Ascending aorta (tissue), 2 donors: ENCODE data around the gene TAOK1. TPM values are rescaled to one million over a fixed set of nuclear protein-coding genes. Genes with fewer than 3 reads are reported as not detected.

Experiments
- DNase-seq, 2 donors: peaks; one replicate each; pipeline ENCODE4 v3.0.0-alpha.2; 2019; ENCODE audit warnings: low spot score in 2 of 2
- H3K27ac ChIP-seq, 2 donors: fragments of 200-600 bp; sonication (generic); one replicate each; pipeline ENCODE4 v1.5.1; 2016 to 2017; ENCODE audit warnings: mild to moderate bottlenecking in 1 of 2
- H3K27me3 ChIP-seq: fragments of 200-600 bp; sonication (generic); one replicate; pipeline ENCODE4 v1.5.1; 2017
- H3K36me3 ChIP-seq, 2 donors: fragments of 200-600 bp; sonication (generic); one replicate each; pipeline ENCODE4 v1.5.1; 2016
- H3K4me1 ChIP-seq, 2 donors: fragments of 200-600 bp; sonication (generic); one replicate each; pipeline ENCODE4 v1.5.1; 2016 to 2017; ENCODE audit warnings: mild to moderate bottlenecking in 1 of 2
- H3K4me3 ChIP-seq, 2 donors: fragments of 200-600 bp; sonication (generic); one replicate each; pipeline ENCODE4 v1.5.1; 2016 to 2017; ENCODE audit warnings: mild to moderate bottlenecking in 1 of 2
- H3K9me3 ChIP-seq, 2 donors: fragments of 200-600 bp; sonication (generic); one replicate each; pipeline ENCODE4 v1.5.1; 2016
- intact Hi-C: fragments of 100-400 bp; cut with DNase I; formaldehyde crosslinking; loops from one replicate; pipeline ENCODE4 v1.15.1; 2023
- total RNA-seq: library from RNA; depleted of rRNA; stranded (reverse); fragments of >200 nt; gene quantifications from one replicate; pipeline ENCODE4 v1.1.0, GENCODE V29; 2016
- TF ChIP-seq, protein P1 (sequence below), 3 experiments: fragments of 200-600 bp in 2 of 3; fragments of 450-650 bp in 1 of 3; sonication (generic) in 2 of 3; IDR thresholded peaks; one replicate each; pipeline ENCODE4 v1.5.1; 2016 to 2019; ENCODE audit warnings: antibody characterized with exemption in 3 of 3, mild to moderate bottlenecking in 1 of 3, moderate library complexity in 1 of 3

The TAOK1 gene
- total RNA-seq, 1 donor from 2014 or later = 20.8 TPM

DNA sequence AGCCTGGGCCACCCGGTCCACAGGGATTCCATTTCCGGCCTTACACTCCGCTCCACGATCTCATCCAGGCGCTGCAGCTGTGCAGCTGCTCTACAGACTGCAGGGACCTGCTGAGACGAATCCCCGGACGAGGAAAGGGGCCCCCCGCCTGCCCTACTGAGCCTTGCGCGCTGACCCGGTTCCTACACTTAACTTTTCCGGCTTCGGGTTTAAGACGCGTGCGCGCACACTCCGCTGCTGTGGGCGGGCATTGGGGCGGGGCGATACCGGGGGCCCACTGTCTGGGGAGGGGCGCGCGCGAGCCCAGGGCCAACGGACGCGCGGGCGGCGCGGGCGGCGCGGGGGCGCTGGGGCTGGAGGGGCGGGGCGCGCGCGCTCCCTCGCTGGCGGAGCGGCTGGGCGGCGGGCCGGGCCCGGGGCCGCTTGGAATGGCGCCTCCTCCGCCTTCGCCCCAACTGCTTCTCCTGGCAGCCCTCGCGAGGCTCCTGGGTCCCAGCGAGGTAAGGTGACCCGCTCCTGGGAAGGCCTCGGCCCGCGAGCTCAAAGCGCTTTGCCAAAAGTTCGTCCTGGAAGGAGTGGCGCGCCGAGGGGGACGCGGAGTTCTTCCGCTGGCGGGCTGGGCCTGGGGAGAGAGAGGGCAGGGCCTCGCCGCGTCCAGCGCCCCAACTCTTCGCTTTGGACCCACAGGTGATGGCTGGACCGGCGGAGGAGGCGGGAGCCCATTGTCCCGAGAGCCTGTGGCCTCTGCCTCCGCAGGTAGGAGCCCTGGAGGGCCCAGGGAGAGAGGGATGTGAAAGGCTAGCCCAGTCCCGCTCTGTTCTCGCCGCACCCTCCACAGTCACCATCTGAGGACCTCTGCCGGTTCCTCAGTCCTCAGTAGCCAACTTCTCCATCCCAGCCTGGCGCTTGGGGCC, 178.4 kb downstream of the TAOK1 start, which contains the start of gene TP53I13:
TP53I13 (plus strand) TSS at position 371 of the 914 bp plus-strand sequence; CDS start at position 429, 58 bp downstream.
- Histone ChIP-seq H3K4me1 (peaks cover 13 to 27% of the 10 kb centered on the region in 2 donors), H3K9me3 (no peaks in the 10 kb centered on the region), H3K4me3 (peak within 1 kb of the TSS; percentile 83 to 95), H3K27me3 (no peaks in the 10 kb centered on the region), H3K27ac (peak within 1 kb of the TSS; percentile 86 to 91), H3K36me3 (no peaks in the 10 kb centered on the region)
- peak in 1 of 2 donors; percentile 91 for DNase-seq
- TF ChIP-seq, protein P1, sequence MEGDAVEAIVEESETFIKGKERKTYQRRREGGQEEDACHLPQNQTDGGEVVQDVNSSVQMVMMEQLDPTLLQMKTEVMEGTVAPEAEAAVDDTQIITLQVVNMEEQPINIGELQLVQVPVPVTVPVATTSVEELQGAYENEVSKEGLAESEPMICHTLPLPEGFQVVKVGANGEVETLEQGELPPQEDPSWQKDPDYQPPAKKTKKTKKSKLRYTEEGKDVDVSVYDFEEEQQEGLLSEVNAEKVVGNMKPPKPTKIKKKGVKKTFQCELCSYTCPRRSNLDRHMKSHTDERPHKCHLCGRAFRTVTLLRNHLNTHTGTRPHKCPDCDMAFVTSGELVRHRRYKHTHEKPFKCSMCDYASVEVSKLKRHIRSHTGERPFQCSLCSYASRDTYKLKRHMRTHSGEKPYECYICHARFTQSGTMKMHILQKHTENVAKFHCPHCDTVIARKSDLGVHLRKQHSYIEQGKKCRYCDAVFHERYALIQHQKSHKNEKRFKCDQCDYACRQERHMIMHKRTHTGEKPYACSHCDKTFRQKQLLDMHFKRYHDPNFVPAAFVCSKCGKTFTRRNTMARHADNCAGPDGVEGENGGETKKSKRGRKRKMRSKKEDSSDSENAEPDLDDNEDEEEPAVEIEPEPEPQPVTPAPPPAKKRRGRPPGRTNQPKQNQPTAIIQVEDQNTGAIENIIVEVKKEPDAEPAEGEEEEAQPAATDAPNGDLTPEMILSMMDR (IDR thresholded peaks at IDR 0.05) = no peak
- intact Hi-C loops = loop anchor here (2.0 kb wide), 1 partner anchor 20 kb away; the partner anchor contains the start of gene GIT1

DNA sequence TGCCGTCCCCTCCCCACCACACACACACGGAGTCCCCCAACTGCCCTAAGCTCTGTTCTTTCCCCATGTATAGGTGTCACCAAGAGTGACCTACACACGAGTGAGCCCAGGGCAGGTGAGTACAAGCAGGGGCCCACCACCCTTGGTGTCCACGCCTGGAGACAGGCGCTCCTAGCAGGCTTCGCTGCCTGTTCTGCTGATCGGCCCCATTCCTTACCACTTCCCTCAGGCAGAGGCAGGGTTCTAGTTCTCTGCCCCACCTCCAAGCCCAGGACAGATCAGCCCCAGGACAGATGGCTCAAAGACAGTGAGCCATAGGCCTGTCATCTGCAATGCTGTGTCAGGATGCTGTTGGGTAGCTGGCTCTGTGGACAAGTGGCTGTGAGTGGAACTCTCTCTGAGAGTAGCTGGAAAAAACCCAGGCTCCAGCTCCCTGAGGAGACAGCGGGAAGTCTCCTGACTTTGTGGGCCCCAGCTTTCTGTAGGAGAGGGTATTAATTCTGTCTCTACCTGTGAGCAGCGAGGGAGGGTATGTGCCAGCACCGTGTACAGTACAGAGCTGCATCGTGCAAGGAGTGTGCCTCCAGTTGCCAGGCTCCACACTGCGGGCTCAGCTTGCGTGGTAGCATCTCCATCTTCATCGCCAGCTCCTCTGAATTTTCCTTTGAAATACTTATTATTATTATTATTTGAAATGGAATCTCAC, 179.2 kb downstream of the TAOK1 start:
- Histone ChIP-seq H3K36me3 (peaks cover 5 to 6% of the 10 kb centered on the region in 2 donors), H3K9me3 (no peaks in the 10 kb centered on the region), H3K4me3 (peak overlapping the region; percentile 83 to 95), H3K27ac (peak overlapping the region; percentile 86 to 91), H3K27me3 (no peaks in the 10 kb centered on the region), H3K4me1 (peaks cover 13 to 27% of the 10 kb centered on the region in 2 donors)
- intact Hi-C loops = loop anchor here (2.0 kb wide), 1 partner anchor 19 kb away; the partner anchor contains the start of gene GIT1
- DNase-seq = peak in 1 of 2 donors; percentile 60
- TF ChIP-seq, protein P1 (IDR thresholded peaks at IDR 0.05) = no peak

DNA sequence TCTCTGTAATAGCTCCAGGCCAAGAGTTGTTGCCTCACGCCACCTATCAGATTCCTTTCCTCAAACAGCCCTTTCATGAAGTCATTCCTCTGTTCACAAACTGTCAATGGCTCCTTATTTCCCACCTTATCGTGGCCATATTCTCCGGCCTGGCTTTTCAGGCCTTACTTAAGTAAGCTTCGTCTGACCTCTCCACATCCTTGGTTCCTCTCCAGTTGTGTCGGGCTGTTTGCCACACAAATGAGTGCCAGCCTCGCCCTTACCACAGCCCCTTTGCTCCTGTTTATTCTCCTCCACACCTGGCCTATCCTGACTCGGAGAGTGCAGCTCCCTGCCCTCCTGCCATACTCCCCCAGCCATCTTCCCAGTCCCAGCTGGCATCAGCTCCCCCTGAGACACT, 180.4 kb downstream of the TAOK1 start:
- Histone ChIP-seq H3K9me3 (no peaks in the 10 kb centered on the region), H3K36me3 (peaks cover 14 to 17% of the 10 kb centered on the region in 2 donors), H3K27ac (no peak overlapping the region), H3K4me1 (peaks cover 13 to 27% of the 10 kb centered on the region in 2 donors), H3K27me3 (no peaks in the 10 kb centered on the region), H3K4me3 (no peak overlapping the region)
- TF ChIP-seq, protein P1 (IDR thresholded peaks at IDR 0.05) = no peak
- intact Hi-C loops = no loop called here
- DNase-seq = no peak

DNA sequence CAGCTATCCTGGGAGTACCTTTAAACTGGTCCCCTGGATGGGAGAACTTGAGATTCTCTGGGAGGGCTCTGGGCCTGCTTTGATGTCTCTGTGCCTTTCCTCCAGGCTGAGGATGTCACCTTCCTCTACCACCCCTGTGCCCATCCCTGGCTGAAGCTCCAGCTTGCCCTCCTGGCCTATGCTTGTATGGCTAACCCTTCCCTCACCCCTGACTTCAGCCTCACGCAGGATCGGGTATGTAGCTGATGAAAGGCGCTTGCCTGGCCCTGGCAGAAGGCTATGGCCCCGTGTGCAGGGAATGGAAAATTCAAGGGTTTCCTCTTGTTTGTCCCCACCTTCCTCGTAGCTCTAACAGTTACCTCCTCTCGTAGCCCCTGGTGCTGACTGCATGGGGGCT, 181.3 kb downstream of the TAOK1 start:
- Histone ChIP-seq H3K4me3 (no peak overlapping the region), H3K9me3 (no peaks in the 10 kb centered on the region), H3K27me3 (no peaks in the 10 kb centered on the region), H3K4me1 (peaks cover 11 to 19% of the 10 kb centered on the region in 2 donors), H3K27ac (peak overlapping the region; percentile 54), H3K36me3 (peaks cover 23 to 27% of the 10 kb centered on the region in 2 donors)
- intact Hi-C loops = no loop called here
- no peak for DNase-seq
- TF ChIP-seq, protein P1 (IDR thresholded peaks at IDR 0.05) = no peak

DNA sequence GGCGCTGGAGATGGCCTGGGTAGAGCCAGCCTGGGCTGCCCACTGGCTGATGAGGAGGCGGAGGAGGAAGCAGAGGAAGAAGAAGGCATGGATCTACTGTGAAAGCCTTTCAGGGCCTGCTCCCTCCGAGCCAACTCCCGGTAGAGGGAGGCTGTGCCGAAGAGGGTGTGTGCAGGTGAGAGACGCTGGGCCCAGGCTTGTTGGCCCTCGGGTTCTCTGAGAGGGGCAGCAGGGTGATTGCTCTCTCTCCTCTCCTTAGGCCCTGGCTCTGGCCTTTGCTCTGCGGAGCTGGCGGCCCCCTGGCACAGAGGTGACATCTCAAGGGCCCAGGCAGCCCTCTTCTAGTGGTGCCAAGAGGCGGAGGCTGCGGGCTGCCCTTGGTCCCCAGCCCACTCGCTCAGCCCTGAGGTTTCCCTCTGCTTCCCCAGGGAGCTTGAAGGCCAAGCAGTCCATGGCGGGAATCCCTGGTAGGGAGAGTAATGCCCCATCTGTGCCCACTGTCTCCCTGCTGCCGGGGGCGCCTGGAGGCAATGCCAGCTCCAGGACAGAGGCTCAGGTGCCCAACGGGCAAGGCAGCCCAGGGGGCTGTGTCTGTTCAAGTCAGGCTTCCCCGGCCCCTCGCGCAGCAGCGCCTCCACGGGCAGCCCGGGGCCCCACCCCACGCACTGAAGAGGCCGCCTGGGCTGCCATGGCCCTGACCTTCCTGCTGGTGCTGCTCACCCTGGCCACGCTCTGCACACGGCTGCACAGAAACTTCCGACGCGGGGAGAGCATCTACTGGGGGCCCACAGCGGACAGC, 181.9 kb downstream of the TAOK1 start:
- Histone ChIP-seq H3K36me3 (peaks cover 29 to 33% of the 10 kb centered on the region in 2 donors), H3K27ac (peak overlapping the region; percentile 54), H3K4me1 (peaks cover 10 to 17% of the 10 kb centered on the region in 2 donors), H3K27me3 (no peaks in the 10 kb centered on the region), H3K9me3 (no peaks in the 10 kb centered on the region), H3K4me3 (peak overlapping the region; percentile 43 to 61)
- intact Hi-C loops = no loop called here
- DNase-seq = peak in 1 of 2 donors; percentile 67
- TF ChIP-seq, protein P1 (IDR thresholded peaks at IDR 0.05) = no peak
